Spleen (tissue), 7 donors: Measurements from ENCODE around the gene NHEJ1.
A peak's percentile ranks its signal among the peaks of the same experiment; 100 is the strongest.

ENCODE experiments used
- POLR2A ChIP-seq, 3 donors: fragments of 450-650 bp; IDR thresholded peaks; one replicate each; pipeline ENCODE4 v1.5.1; 2017; ENCODE audit warnings: antibody characterized with exemption in 3 of 3, mild to moderate bottlenecking in 1 of 3
- POLR2AphosphoS5 ChIP-seq, 3 donors: sonication (generic); formaldehyde crosslinking; IDR thresholded peaks; one replicate each; pipeline ENCODE4 v1.5.1; 2017; ENCODE audit warnings: antibody characterized with exemption in 3 of 3
- TF ChIP-seq, protein P1 (sequence below), 11 experiments: fragments of 200-600 bp in 7 of 11; fragments of 450-650 bp in 4 of 11; sonication (generic) in 4 of 11; IDR thresholded peaks in 8 of 11; conservative IDR thresholded peaks in 3 of 11; 1 replicate in 7 of 11; 2 replicates in 4 of 11; pipeline versions ENCODE4 v1.4.0 to v1.8.0; 2016 to 2021; ENCODE audit warnings: antibody characterized with exemption in 11 of 11, inconsistent platforms in 4 of 11, mild to moderate bottlenecking in 1 of 11
- donor health status: DM: no; HTN: no; CAD: no; lungs with moderate emphysema.
- donor health status: DM: no; HTN: no; CAD: no.
- donor health status: DM: no; HTN: no; CAD: no.

DNA sequence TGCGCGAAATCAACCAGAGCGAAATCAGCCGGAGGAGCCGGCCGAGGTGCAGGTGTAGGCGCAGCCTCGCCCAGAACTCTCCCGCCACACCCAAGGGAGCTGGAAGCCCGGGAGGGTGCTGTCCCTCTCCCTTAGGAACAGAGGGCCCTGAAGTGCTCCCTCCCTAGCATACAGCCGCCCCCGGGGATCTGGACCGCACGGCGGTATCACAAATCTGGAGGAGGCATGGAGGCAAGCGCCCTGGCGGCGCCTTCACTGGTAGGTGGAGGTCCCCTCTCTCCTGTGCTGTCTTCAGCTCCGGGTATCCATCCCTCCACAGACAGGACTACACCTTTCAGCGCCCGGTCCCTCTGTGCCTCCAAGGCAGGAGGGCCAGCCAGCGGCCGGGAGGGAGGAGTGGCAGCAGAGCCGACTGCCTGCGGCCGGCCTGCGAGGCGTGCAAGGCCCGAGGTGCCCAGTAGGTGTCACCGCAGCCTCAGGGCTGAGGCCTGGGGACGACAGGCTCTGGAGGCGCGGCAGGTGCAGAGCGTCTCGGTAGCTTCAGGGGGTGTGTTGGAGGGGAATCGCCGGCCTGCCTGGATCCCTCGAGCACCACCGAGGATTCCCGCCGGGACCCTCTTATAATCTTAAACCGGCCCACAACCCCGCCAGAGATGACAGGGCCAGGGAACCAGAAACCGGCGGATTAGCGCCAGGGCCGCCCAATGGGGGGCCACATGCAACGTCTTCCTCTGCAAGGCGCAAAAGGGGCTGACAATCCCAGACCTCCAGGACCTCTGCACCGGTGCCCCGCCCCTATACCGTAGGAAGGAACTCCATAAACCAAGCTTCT is 102.7 kb downstream of the NHEJ1 start:
- TF ChIP-seq, protein P1, sequence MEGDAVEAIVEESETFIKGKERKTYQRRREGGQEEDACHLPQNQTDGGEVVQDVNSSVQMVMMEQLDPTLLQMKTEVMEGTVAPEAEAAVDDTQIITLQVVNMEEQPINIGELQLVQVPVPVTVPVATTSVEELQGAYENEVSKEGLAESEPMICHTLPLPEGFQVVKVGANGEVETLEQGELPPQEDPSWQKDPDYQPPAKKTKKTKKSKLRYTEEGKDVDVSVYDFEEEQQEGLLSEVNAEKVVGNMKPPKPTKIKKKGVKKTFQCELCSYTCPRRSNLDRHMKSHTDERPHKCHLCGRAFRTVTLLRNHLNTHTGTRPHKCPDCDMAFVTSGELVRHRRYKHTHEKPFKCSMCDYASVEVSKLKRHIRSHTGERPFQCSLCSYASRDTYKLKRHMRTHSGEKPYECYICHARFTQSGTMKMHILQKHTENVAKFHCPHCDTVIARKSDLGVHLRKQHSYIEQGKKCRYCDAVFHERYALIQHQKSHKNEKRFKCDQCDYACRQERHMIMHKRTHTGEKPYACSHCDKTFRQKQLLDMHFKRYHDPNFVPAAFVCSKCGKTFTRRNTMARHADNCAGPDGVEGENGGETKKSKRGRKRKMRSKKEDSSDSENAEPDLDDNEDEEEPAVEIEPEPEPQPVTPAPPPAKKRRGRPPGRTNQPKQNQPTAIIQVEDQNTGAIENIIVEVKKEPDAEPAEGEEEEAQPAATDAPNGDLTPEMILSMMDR (IDR thresholded peaks at IDR 0.05 in 8 of 11, conservative IDR thresholded peaks at IDR 0.05 in 3 of 11) = peak; percentile 78 to 98 (median 91)
- TF ChIP-seq POLR2A (IDR thresholded peaks at IDR 0.05) (no peak), POLR2AphosphoS5 (IDR thresholded peaks at IDR 0.05) (peak in 2 of 3 donors; percentile 32 to 55)
